Measurements from ENCODE around the gene L3HYPDH. TPM values are rescaled to one million over a fixed set of nuclear protein-coding genes. Genes with fewer than 3 reads are reported as not detected.
A peak's percentile ranks its signal among the peaks of the same experiment; 100 is the strongest.
"Not testable (repeated sequence)": the region's sequence is repeated elsewhere in the genome, so short reads cannot be mapped to it uniquely, and the experiment has no call there.

The L3HYPDH gene
- total and polyA plus RNA-seq, 9 donors = 15.5 to 25.0 (median 21.7) TPM

DNA sequence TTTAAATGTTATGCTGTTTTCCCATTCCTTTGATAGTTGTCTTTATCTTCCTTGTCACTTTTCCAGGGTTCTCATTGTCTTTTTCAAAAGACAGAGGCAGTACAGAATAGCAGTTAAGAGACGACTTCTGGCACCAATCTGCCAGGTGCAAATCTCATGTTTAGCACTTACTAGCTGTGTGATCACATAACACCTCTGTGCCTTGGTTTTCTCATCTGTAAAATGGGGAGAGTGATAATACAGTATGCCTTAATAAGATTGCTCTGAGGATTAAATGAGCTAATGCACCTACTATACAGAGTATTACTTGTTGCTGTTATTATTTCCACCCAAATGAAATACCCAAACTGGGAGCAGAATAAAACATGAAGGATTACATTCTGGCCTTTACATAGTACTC is 23.8 kb downstream of the L3HYPDH start:
- DNase-seq = no peak
- Histone ChIP-seq H3K4me1 (ENCODE audit: control insufficient read depth, insufficient read depth, low read length) (peaks cover 9% of the 10 kb centered on the region), H3K4me3 (ENCODE audit: low read length) (no peak overlapping the region), H3K27me3 (ENCODE audit: control insufficient read depth, insufficient read depth, low read length) (peaks cover 3% of the 10 kb centered on the region), H3K9me3 (replicated peaks; ENCODE audit: control insufficient read depth, low read depth, low read length) (no peaks in the 10 kb centered on the region), H3K27ac (ENCODE audit: low read length) (no peak overlapping the region), H3K36me3 (ENCODE audit: control insufficient read depth, insufficient read depth, low read length) (peaks cover 18% of the 10 kb centered on the region)
- 100% methylated on average over 1 of the region's 1 CpG for WGBS (ENCODE audit: insufficient coverage)

DNA sequence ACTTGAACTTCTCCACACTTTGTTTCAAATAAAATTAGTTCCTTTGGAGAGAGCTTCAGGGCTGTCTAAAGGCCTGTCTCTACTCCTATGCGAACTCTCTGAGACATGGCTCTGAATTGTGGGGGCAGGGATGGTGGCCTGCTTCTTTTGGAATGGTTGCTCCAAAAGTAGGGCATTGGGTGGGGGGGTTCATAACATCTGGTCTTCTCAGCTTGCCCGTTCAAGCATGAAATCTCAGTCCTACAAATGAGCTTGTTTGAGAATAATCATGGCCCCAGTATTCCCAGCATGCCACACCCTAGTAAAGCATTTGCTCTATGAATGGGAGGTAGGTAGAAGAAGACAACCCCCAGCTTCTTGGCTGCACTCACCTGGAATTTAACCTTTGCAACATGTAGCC is 25.7 kb downstream of the L3HYPDH start:
- DNase-seq = no peak
- H3K27ac ChIP-seq (ENCODE audit: low read length) = no peak overlapping the region
- no peak overlapping the region for H3K4me3 ChIP-seq (ENCODE audit: low read length)
- no peaks in the 10 kb centered on the region for H3K27me3 ChIP-seq (ENCODE audit: control insufficient read depth, insufficient read depth, low read length)
- no peaks in the 10 kb centered on the region for H3K4me1 ChIP-seq (ENCODE audit: control insufficient read depth, insufficient read depth, low read length)
- no CpG with 5 or more reads among the region's 2 CpGs for WGBS (ENCODE audit: insufficient coverage)
- H3K36me3 ChIP-seq (ENCODE audit: control insufficient read depth, insufficient read depth, low read length) = peaks cover 18% of the 10 kb centered on the region
- no peaks in the 10 kb centered on the region for H3K9me3 ChIP-seq (replicated peaks; ENCODE audit: control insufficient read depth, low read depth, low read length)

DNA sequence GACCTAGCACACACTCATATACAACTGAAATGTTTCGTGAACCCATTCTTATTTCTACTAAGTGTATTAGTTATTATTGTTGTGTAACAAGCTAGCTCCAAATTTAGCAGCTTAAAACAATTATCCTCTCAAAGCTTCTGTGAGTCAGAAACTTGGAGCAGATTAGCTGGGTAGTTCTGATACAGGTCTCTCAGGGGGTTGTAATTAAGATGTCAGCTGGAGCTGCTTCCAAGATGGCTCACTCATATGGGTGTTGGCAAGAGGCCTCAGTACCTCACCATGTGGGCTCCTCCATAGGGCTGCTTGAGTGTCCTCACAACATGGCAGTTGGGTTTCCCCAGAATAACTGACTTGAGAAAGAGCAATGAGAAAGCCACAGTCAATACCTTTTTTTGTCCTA is 28.8 kb downstream of the L3HYPDH start:
- no peak overlapping the region for H3K27ac ChIP-seq (ENCODE audit: low read length)
- no peaks in the 10 kb centered on the region for H3K27me3 ChIP-seq (ENCODE audit: control insufficient read depth, insufficient read depth, low read length)
- no peaks in the 10 kb centered on the region for H3K9me3 ChIP-seq (replicated peaks; ENCODE audit: control insufficient read depth, low read depth, low read length)
- H3K36me3 ChIP-seq (ENCODE audit: control insufficient read depth, insufficient read depth, low read length) = peaks cover 10% of the 10 kb centered on the region
- no peaks in the 10 kb centered on the region for H3K4me1 ChIP-seq (ENCODE audit: control insufficient read depth, insufficient read depth, low read length)
- DNase-seq = no peak
- no peak overlapping the region for H3K4me3 ChIP-seq (ENCODE audit: low read length)
- WGBS (ENCODE audit: insufficient coverage) = no CpG with 5 or more reads among the region's 1 CpG

DNA sequence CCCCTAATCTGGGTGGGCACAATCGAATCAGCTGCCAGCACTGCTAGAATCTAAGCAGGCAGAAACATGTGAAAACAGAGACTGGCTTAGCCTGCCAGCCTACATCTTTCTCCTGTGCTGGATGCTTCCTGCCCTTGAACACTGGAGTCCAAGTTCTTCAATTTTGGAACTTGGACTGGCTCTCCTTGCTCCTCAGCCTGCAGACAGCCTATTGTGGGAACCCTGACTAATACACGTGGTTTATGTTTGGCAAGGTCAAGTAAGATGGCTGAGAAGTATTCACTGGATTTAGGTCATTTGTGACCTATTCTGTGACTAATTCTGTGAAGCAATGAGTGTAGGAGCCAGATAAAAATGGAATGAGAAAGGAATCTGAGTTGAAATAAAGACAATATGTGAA is 30.1 kb downstream of the L3HYPDH start:
- no peaks in the 10 kb centered on the region for H3K9me3 ChIP-seq (replicated peaks; ENCODE audit: control insufficient read depth, low read depth, low read length)
- H3K4me3 ChIP-seq (ENCODE audit: low read length) = no peak overlapping the region
- H3K27me3 ChIP-seq (ENCODE audit: control insufficient read depth, insufficient read depth, low read length) = no peaks in the 10 kb centered on the region
- H3K27ac ChIP-seq (ENCODE audit: low read length) = no peak overlapping the region
- H3K4me1 ChIP-seq (ENCODE audit: control insufficient read depth, insufficient read depth, low read length) = no peaks in the 10 kb centered on the region
- H3K36me3 ChIP-seq (ENCODE audit: control insufficient read depth, insufficient read depth, low read length) = peaks cover 9% of the 10 kb centered on the region
- WGBS (ENCODE audit: insufficient coverage) = 75% methylated on average over 1 of the region's 2 CpGs
- no peak for DNase-seq

DNA sequence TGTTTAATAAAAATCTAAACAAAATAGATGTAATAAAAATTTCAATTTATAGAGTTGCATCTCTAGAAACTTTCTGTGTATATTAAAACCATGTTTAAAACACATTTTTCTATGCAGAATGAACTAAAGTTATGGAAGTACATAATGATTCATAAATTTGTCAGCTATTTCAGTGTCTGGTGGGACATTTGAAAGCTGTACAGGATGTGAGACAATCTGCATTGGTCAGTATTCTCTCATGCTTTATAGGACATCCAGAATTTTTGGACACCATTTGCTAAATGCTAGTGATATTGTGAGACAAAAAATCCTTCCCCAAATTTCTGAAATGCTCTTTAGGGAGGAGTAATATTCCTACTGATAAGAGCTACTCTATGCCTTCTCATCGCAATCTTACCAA is 32.4 kb downstream of the L3HYPDH start:
- WGBS (ENCODE audit: insufficient coverage) = no CpG with 5 or more reads among the region's 1 CpG
- Histone ChIP-seq H3K27ac (ENCODE audit: low read length) (no peak overlapping the region), H3K4me3 (ENCODE audit: low read length) (no peak overlapping the region), H3K4me1 (ENCODE audit: control insufficient read depth, insufficient read depth, low read length) (no peaks in the 10 kb centered on the region), H3K27me3 (ENCODE audit: control insufficient read depth, insufficient read depth, low read length) (no peaks in the 10 kb centered on the region), H3K36me3 (ENCODE audit: control insufficient read depth, insufficient read depth, low read length) (no peaks in the 10 kb centered on the region), H3K9me3 (replicated peaks; ENCODE audit: control insufficient read depth, low read depth, low read length) (no peaks in the 10 kb centered on the region)
- no peak for DNase-seq

DNA sequence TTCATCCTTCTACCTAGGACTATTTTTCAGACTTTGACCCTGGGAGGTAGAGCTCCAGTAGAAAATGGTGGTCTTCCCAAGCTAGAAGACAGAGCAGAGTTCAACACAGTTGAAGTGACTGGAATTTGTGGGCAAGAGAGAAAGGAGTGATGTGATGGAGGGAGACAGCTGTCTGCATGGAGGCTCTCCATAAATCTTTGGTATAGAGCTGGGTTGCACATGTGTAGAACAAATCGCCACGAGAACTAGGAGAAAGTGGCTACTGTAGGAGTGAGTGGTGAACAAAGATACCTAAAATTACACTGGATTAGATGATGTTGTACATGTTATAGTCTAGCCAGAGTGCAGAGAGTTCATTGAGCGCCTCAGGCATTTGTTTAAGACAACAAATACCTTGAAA is 33.5 kb downstream of the L3HYPDH start:
- no peaks in the 10 kb centered on the region for H3K36me3 ChIP-seq (ENCODE audit: control insufficient read depth, insufficient read depth, low read length)

DNA sequence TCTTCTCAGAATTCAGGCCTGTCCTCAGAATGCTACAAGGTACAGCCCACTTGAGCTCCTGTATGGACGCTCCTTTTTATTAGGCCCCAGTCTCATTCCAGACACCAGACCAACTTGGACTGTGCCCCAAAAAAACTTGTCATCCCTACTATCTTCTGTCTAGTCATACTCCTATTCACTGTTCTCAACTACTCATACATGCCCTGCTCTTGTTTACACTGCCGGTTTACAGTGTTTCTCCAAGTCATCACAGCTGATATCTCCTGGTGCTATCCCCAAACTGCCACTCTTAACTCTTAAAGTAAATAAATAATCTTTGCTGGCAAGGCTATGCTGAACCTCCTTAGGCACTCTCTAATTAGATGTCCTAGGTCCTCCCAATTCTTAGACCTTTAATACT is 35.5 kb downstream of the L3HYPDH start:
- H3K36me3 ChIP-seq (ENCODE audit: control insufficient read depth, insufficient read depth, low read length); H3K27me3 ChIP-seq (ENCODE audit: control insufficient read depth, insufficient read depth, low read length); H3K27ac ChIP-seq (ENCODE audit: low read length); H3K4me3 ChIP-seq (ENCODE audit: low read length); H3K4me1 ChIP-seq (ENCODE audit: control insufficient read depth, insufficient read depth, low read length); DNase-seq; H3K9me3 ChIP-seq (replicated peaks; ENCODE audit: control insufficient read depth, low read depth, low read length): not testable (repeated sequence)
- no CpG with 5 or more reads among the region's 2 CpGs for WGBS (ENCODE audit: insufficient coverage)

More for the DNA sequence above, 33.5 kb downstream of the L3HYPDH start:
- Histone ChIP-seq H3K4me3 (ENCODE audit: low read length) (no peak overlapping the region), H3K4me1 (ENCODE audit: control insufficient read depth, insufficient read depth, low read length) (no peaks in the 10 kb centered on the region), H3K9me3 (replicated peaks; ENCODE audit: control insufficient read depth, low read depth, low read length) (no peaks in the 10 kb centered on the region), H3K27me3 (ENCODE audit: control insufficient read depth, insufficient read depth, low read length) (no peaks in the 10 kb centered on the region), H3K27ac (ENCODE audit: low read length) (no peak overlapping the region)
- peak; percentile 43 for DNase-seq
- WGBS (ENCODE audit: insufficient coverage) = 83% methylated on average over 2 of the region's 3 CpGs

DNA sequence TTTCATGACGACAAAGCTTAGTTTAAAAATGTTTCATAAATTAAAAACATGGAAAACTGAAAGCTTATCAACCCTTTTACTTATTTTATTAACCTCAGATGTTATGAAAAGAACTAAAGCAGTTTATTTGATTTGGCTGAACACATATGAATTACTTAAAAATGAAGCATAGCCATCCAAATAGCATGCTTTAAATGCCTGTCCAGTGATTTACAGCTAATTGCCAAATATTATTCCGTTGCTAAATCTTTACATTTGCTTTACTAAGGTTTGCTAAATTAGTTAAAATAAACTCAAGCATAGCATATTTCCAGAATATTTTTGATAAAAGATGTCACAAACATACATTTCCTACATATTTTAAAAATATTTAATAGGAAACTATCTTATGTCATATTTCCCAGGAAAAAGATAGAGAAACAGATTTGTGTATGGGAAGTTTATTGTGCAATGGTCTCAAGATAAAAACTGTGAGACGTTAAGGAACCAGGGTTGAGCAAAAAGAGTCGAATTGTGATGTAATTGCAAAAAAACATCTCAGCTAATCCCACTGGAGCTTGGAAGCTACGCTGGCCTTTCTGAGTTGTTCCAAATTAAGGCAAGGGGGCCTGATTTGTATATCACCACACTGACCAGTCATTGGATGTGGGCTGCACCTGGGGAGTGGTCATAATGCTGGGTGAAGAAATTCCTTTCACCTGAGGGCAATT is 44.8 kb downstream of the L3HYPDH start:
- Histone ChIP-seq H3K4me1 (ENCODE audit: control insufficient read depth, insufficient read depth, low read length) (peaks cover 2% of the 10 kb centered on the region), H3K27me3 (ENCODE audit: control insufficient read depth, insufficient read depth, low read length) (no peaks in the 10 kb centered on the region), H3K4me3 (ENCODE audit: low read length) (no peak overlapping the region), H3K9me3 (replicated peaks; ENCODE audit: control insufficient read depth, low read depth, low read length) (no peaks in the 10 kb centered on the region), H3K36me3 (ENCODE audit: control insufficient read depth, insufficient read depth, low read length) (no peaks in the 10 kb centered on the region), H3K27ac (ENCODE audit: low read length) (no peak overlapping the region)
- WGBS (ENCODE audit: insufficient coverage) = 10% methylated on average over 2 of the region's 5 CpGs
- peak; percentile 22 for DNase-seq

DNA sequence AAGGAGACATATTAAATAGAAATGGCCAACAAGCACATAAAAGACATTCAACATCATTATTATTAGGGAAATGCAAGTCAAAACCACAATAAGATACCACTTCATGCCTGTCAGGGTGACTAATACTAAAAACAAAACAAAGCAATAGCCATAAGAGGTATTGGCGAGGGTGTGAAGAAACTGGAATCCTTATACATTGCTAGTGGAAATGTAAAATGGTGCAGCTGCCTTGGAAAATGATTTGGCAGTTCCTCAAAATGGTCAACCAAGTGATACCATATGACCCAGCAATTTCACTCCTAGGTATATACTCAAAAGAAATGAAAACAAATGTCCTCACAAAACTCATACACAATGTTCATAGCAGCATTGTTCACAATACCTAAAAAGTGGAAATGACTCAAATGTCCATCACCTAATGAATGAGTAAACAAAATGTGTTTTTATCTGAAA is 46.0 kb downstream of the L3HYPDH start:
- H3K4me1 ChIP-seq (ENCODE audit: control insufficient read depth, insufficient read depth, low read length) = no peaks in the 10 kb centered on the region

DNA sequence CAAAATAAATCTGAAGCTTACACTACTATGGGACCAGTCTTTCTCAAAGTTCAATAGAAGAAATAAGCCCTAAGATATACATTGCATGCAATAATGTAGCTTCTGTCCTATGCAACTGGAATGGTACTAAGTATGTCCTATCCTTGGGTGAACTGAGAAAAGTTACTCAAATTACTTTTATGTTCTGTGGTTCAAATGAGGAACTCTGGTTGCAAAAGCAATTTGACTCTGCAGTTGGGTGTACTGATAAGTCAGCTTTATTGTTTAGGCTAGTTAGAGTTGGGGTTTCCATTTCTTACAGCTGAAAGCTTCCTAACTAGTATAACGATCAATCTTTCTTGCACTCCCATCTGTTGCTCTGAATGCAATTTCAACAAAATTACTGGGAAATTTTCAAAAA is 48.2 kb downstream of the L3HYPDH start:
- Histone ChIP-seq H3K4me3 (ENCODE audit: low read length) (no peak overlapping the region), H3K9me3 (replicated peaks; ENCODE audit: control insufficient read depth, low read depth, low read length) (no peaks in the 10 kb centered on the region), H3K4me1 (ENCODE audit: control insufficient read depth, insufficient read depth, low read length) (no peaks in the 10 kb centered on the region), H3K27ac (ENCODE audit: low read length) (no peak overlapping the region), H3K36me3 (ENCODE audit: control insufficient read depth, insufficient read depth, low read length) (no peaks in the 10 kb centered on the region), H3K27me3 (ENCODE audit: control insufficient read depth, insufficient read depth, low read length) (no peaks in the 10 kb centered on the region)
- no peak for DNase-seq
- WGBS (ENCODE audit: insufficient coverage) = no CpG with 5 or more reads among the region's 1 CpG

More for the DNA sequence above, 46.0 kb downstream of the L3HYPDH start:
- Histone ChIP-seq H3K27me3 (ENCODE audit: control insufficient read depth, insufficient read depth, low read length) (no peaks in the 10 kb centered on the region), H3K9me3 (replicated peaks; ENCODE audit: control insufficient read depth, low read depth, low read length) (no peaks in the 10 kb centered on the region), H3K4me3 (ENCODE audit: low read length) (no peak overlapping the region), H3K36me3 (ENCODE audit: control insufficient read depth, insufficient read depth, low read length) (no peaks in the 10 kb centered on the region), H3K27ac (ENCODE audit: low read length) (no peak overlapping the region)
- no peak for DNase-seq
- no CpG with 5 or more reads among the region's 1 CpG for WGBS (ENCODE audit: insufficient coverage)

DNA sequence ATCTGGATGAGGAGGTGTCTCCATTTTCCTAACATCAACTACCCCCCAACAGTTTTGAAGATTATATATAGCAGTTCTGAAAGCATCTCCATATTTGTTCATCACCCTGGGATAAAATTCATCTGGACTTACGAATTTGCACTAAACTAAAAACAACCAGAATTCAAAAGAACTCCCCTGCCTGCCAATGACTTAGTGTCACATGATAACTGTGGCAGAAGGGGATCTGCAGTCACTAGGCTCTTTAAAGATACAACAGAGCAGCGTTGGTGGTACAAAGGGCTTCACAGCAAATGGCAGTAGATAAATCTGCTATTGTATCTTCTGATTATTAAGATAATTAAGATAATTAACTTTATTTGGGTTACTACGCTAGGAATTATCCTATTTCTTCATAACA is 49.1 kb downstream of the L3HYPDH start:
- Histone ChIP-seq H3K36me3 (ENCODE audit: control insufficient read depth, insufficient read depth, low read length) (no peaks in the 10 kb centered on the region), H3K4me3 (ENCODE audit: low read length) (no peak overlapping the region), H3K4me1 (ENCODE audit: control insufficient read depth, insufficient read depth, low read length) (no peaks in the 10 kb centered on the region), H3K9me3 (replicated peaks; ENCODE audit: control insufficient read depth, low read depth, low read length) (no peaks in the 10 kb centered on the region), H3K27ac (ENCODE audit: low read length) (no peak overlapping the region), H3K27me3 (ENCODE audit: control insufficient read depth, insufficient read depth, low read length) (no peaks in the 10 kb centered on the region)
- no peak for DNase-seq
- no CpG with 5 or more reads among the region's 3 CpGs for WGBS (ENCODE audit: insufficient coverage)

All from muscle of leg (tissue), 11 donors.